ENCODE results near the gene TYR.
"Not testable (repeated sequence)": the region's sequence is repeated elsewhere in the genome, so short reads cannot be mapped to it uniquely, and the experiment has no call there.

- TF ChIP-seq POLR2AphosphoS5, EP300 (IDR thresholded peaks at IDR 0.05): not testable (repeated sequence)
These were observed 159.5 kb downstream of the TYR start for GRCh38 chr11:89337100-89337650.

Data from stomach (tissue), 4 donors.